Neuronal stem cell (in vitro differentiated cells): ENCODE data around the gene MAD1L1.
A peak's percentile ranks its signal among the peaks of the same experiment; 100 is the strongest.

Experiments
- DNase-seq: peaks from one replicate; pipeline ENCODE4 v3.0.0-alpha.2; 2013; ENCODE audit warnings: low spot score
- H2AFZ ChIP-seq: one replicate; pipeline ENCODE4 v1.6.1; 2013; ENCODE audit warnings: mild to moderate bottlenecking, low read length, inconsistent platforms
- H2AK5ac ChIP-seq: 2 replicates; pipeline ENCODE4 v1.6.1; 2013; ENCODE audit warnings: low read depth, mild to moderate bottlenecking, inconsistent platforms, low read length, moderate library complexity, mixed read lengths
- H2BK120ac ChIP-seq: 2 replicates; pipeline ENCODE4 v1.6.1; 2013; ENCODE audit warnings: low read depth, mild to moderate bottlenecking, inconsistent platforms, low read length, moderate library complexity, mixed read lengths
- H2BK12ac ChIP-seq: one replicate; pipeline ENCODE4 v1.6.1; 2013; ENCODE audit warnings: low read length, inconsistent platforms
- H2BK15ac ChIP-seq: 2 replicates; pipeline ENCODE4 v1.6.1; 2013; ENCODE audit warnings: mild to moderate bottlenecking, low read length, inconsistent platforms, mixed read lengths
- H2BK5ac ChIP-seq: one replicate; pipeline ENCODE4 v1.6.1; 2013; ENCODE audit warnings: inconsistent platforms, mild to moderate bottlenecking, low read length, moderate library complexity
- H3K14ac ChIP-seq: one replicate; pipeline ENCODE4 v1.6.1; 2013; ENCODE audit warnings: low read length, inconsistent platforms
- H3K18ac ChIP-seq: 2 replicates; pipeline ENCODE4 v1.6.1; 2013; ENCODE audit warnings: low read length, inconsistent platforms
- H3K23ac ChIP-seq: 2 replicates; pipeline ENCODE4 v1.6.1; 2013; ENCODE audit warnings: low read depth, mild to moderate bottlenecking, mixed read lengths, low read length, inconsistent platforms; ENCODE audit not compliant: poor library complexity
- H3K27ac ChIP-seq: replicated peaks from 3 replicates; pipeline ENCODE4 v1.5.1; 2013; ENCODE audit warnings: low read length, inconsistent platforms
- H3K27me3 ChIP-seq, 3 experiments: 2 replicates each; pipeline ENCODE4 v1.6.1; 2013; ENCODE audit warnings: low read length in 3 of 3, mild to moderate bottlenecking in 2 of 3, inconsistent platforms in 1 of 3, low read depth in 1 of 3, mixed read lengths in 1 of 3, moderate library complexity in 1 of 3; ENCODE audit not compliant: control insufficient read depth in 3 of 3, insufficient read depth in 3 of 3
- H3K36me3 ChIP-seq, 2 donors: replicated peaks in 1 of 2; 2 replicates each; pipeline ENCODE4 v1.6.1; 2013; ENCODE audit warnings: low read length in 2 of 2; ENCODE audit not compliant: control insufficient read depth in 2 of 2, insufficient read depth in 2 of 2
- H3K4ac ChIP-seq: 2 replicates; pipeline ENCODE4 v1.6.1; 2013; ENCODE audit warnings: inconsistent platforms, mild to moderate bottlenecking, low read length, moderate library complexity
- H3K4me1 ChIP-seq, 2 donors: 1 replicate in 1 of 2; 2 replicates in 1 of 2; pipeline ENCODE4 v1.6.1; 2013; ENCODE audit warnings: low read length in 2 of 2, low read depth in 1 of 2; ENCODE audit not compliant: control insufficient read depth in 2 of 2, insufficient read depth in 1 of 2
- H3K4me2 ChIP-seq: one replicate; pipeline ENCODE4 v1.6.1; 2013; ENCODE audit warnings: mild to moderate bottlenecking, low read length, inconsistent platforms; ENCODE audit not compliant: insufficient read depth, poor library complexity, severe bottlenecking
- H3K4me3 ChIP-seq, 2 donors: 2 replicates each; pipeline ENCODE4 v1.5.1; 2013; ENCODE audit warnings: low read length in 2 of 2, mild to moderate bottlenecking in 2 of 2, inconsistent platforms in 1 of 2, moderate library complexity in 1 of 2
- H3K79me1 ChIP-seq: one replicate; pipeline ENCODE4 v1.6.1; 2013; ENCODE audit warnings: low read depth, mild to moderate bottlenecking, inconsistent platforms, low read length, moderate library complexity
- H3K9ac ChIP-seq: one replicate; pipeline ENCODE4 v1.6.1; 2013; ENCODE audit warnings: mild to moderate bottlenecking, low read depth, low read length, inconsistent platforms; ENCODE audit not compliant: poor library complexity
- H3K9me3 ChIP-seq, 2 donors: replicated peaks in 1 of 2; 2 replicates each; pipeline versions ENCODE3 to v1.6.1; 2013; ENCODE audit warnings: low read length in 2 of 2, mild to moderate bottlenecking in 2 of 2, inconsistent platforms in 1 of 2, low read depth in 1 of 2, mixed read lengths in 1 of 2, moderate library complexity in 1 of 2; ENCODE audit not compliant: control insufficient read depth in 2 of 2, insufficient read depth in 1 of 2
- H4K8ac ChIP-seq: one replicate; pipeline ENCODE4 v1.6.1; 2013; ENCODE audit warnings: low read depth, mild to moderate bottlenecking, inconsistent platforms, low read length, moderate library complexity
- H4K91ac ChIP-seq: one replicate; pipeline ENCODE4 v1.6.1; 2013; ENCODE audit warnings: low read length, low read depth, mild to moderate bottlenecking, inconsistent platforms; ENCODE audit not compliant: poor library complexity
- WGBS, 2 donors: extraction: QIAGEN DNeasy Blood & Tissue Kit; methylation state at CpG; one replicate each; pipeline ENCODE4 v1.1.7; 2013; ENCODE audit warnings: missing lambda C conversion rate in 2 of 2, mixed read lengths in 1 of 2; ENCODE audit not compliant: insufficient read length in 2 of 2, insufficient replicate concordance in 1 of 2; ENCODE audit errors: extremely low coverage in 2 of 2; 5-methylcytosine and 5-hydroxymethylcytosine counted together

MAD1L1 gene

GRCh38 chr7:2186166-2186565 lies 46.6 kb downstream of the MAD1L1 start:
- peaks cover 12 to 30% of the 10 kb centered on the region in 2 donors for H3K36me3 ChIP-seq
- peaks cover 0 to 2% (median 0%) of the 10 kb centered on the region in 3 experiments for H3K27me3 ChIP-seq
- no peak overlapping the region for H2AFZ ChIP-seq
- H3K4me2 ChIP-seq = no peak overlapping the region
- DNase-seq = no peak
- H3K79me1 ChIP-seq = peaks cover 5% of the 10 kb centered on the region
- no peak overlapping the region for H3K27ac ChIP-seq
- H2BK120ac ChIP-seq = no peak overlapping the region
- H3K4ac ChIP-seq = no peak overlapping the region
- no peak overlapping the region for H4K91ac ChIP-seq
- no peaks in the 10 kb centered on the region for H3K4me1 ChIP-seq
- no CpG with 5 or more reads among the region's 4 CpGs for whole genome bisulfite sequencing, 2 donors
- no peak overlapping the region for H3K18ac ChIP-seq
- no peak overlapping the region for H2AK5ac ChIP-seq
- H3K9me3 ChIP-seq = peaks cover 7 to 27% of the 10 kb centered on the region in 2 donors
- no peak overlapping the region for H2BK12ac ChIP-seq
- H2BK15ac ChIP-seq = no peak overlapping the region
- no peak overlapping the region for H2BK5ac ChIP-seq
- H3K23ac ChIP-seq = no peak overlapping the region
- no peak overlapping the region for H3K14ac ChIP-seq
- H3K4me3 ChIP-seq = no peak overlapping the region
- H4K8ac ChIP-seq = no peak overlapping the region
- H3K9ac ChIP-seq = no peak overlapping the region

DNA sequence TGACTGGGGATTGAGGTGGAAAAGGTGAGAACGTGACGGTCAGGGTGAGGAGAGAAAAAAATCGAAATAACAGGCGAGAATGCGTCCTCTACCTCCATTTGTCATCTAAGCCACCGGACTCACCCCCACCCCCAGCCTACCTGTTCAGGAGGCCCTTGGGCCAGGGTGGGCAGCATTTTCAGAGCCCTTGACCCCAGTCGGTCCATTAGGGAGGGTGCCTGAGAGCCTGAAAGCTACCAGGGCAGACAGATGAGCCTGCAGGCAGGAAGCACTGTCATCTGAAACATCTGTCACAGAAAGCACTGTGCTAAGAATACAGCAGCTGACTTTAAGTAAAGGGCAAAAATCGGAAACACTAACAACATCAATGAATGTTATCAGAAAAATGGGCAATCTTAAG lies 47.0 kb downstream of the MAD1L1 start:
- Histone ChIP-seq H3K18ac (no peak overlapping the region), H2BK5ac (no peak overlapping the region), H3K23ac (no peak overlapping the region), H3K4me2 (no peak overlapping the region), H3K27ac (no peak overlapping the region), H4K91ac (no peak overlapping the region), H3K4me1 (no peaks in the 10 kb centered on the region), H3K9ac (no peak overlapping the region), H3K27me3 (peaks cover 0 to 2% (median 0%) of the 10 kb centered on the region in 3 experiments), H2BK120ac (no peak overlapping the region), H2BK12ac (no peak overlapping the region), H3K4me3 (no peak overlapping the region), H3K14ac (no peak overlapping the region), H3K36me3 (peaks cover 12 to 30% of the 10 kb centered on the region in 2 donors), H3K4ac (no peak overlapping the region), H3K9me3 (peaks cover 7 to 27% of the 10 kb centered on the region in 2 donors), H4K8ac (no peak overlapping the region), H2BK15ac (no peak overlapping the region), H2AK5ac (no peak overlapping the region), H3K79me1 (peaks cover 5% of the 10 kb centered on the region), H2AFZ (no peak overlapping the region)
- WGBS, 2 donors = no CpG with 5 or more reads among the region's 8 CpGs
- DNase-seq = no peak

- Histone ChIP-seq H3K79me1 (peaks cover 5% of the 10 kb centered on the region), H3K14ac (no peak overlapping the region), H3K27ac (no peak overlapping the region), H3K4me3 (no peak overlapping the region), H3K36me3 (peaks cover 11 to 26% of the 10 kb centered on the region in 2 donors), H3K23ac (peak overlapping the region; percentile 92), H4K8ac (no peak overlapping the region), H2AK5ac (no peak overlapping the region), H2BK120ac (no peak overlapping the region), H2BK12ac (no peak overlapping the region), H3K9me3 (peaks cover under 1 to 2% of the 10 kb centered on the region in 2 donors), H3K4me1 (peaks cover 2 to 3% of the 10 kb centered on the region in 2 donors), H3K27me3 (no peaks in the 10 kb centered on the region), H3K4ac (no peak overlapping the region), H3K18ac (no peak overlapping the region), H3K9ac (no peak overlapping the region), H2BK15ac (no peak overlapping the region), H2BK5ac (peak overlapping the region; percentile 11), H2AFZ (no peak overlapping the region), H4K91ac (no peak overlapping the region), H3K4me2 (no peak overlapping the region)
- DNase-seq = no peak
- WGBS, 2 donors = no CpG with 5 or more reads among the region's 10 CpGs
Observed at GRCh38 chr7:2182461-2182860, 50.3 kb downstream of the MAD1L1 start.

- Histone ChIP-seq H3K9me3 (peaks cover 0 to 2% of the 10 kb centered on the region in 2 donors), H2BK12ac (no peak overlapping the region), H3K14ac (no peak overlapping the region), H3K27me3 (no peaks in the 10 kb centered on the region), H3K4me2 (no peak overlapping the region), H2BK120ac (no peak overlapping the region), H3K18ac (no peak overlapping the region), H3K4me1 (peaks cover 2 to 3% of the 10 kb centered on the region in 2 donors), H3K4ac (no peak overlapping the region), H3K23ac (no peak overlapping the region), H4K8ac (no peak overlapping the region), H2AFZ (no peak overlapping the region), H4K91ac (no peak overlapping the region), H2BK15ac (no peak overlapping the region), H3K36me3 (peaks cover 11 to 31% of the 10 kb centered on the region in 2 donors), H3K9ac (no peak overlapping the region), H3K79me1 (peaks cover 5% of the 10 kb centered on the region), H2AK5ac (no peak overlapping the region), H2BK5ac (no peak overlapping the region), H3K4me3 (no peak overlapping the region), H3K27ac (no peak overlapping the region)
- WGBS, 2 donors = no CpG with 5 or more reads among the region's 13 CpGs
- no peak for DNase-seq
Observed at GRCh38 chr7:2181077-2181854, 51.5 kb downstream of the MAD1L1 start.
